BE2C (cell line): ENCODE data around the gene JAK2. TPM values are rescaled to one million over a fixed set of nuclear protein-coding genes. Genes with fewer than 3 reads are reported as not detected.
"Not testable (repeated sequence)": the region's sequence is repeated elsewhere in the genome, so short reads cannot be mapped to it uniquely, and the experiment has no call there.

Experiments
- DNase-seq: peaks from one replicate; pipeline ENCODE4 v3.0.0-alpha.2; 2020
- H3K27me3 ChIP-seq: fragments of 250-450 bp; sonication (Bioruptor Pico); 2 replicates; pipeline ENCODE4 v1.5.1; 2020; ENCODE audit warnings: mild to moderate bottlenecking
- H3K36me3 ChIP-seq: fragments of 250-450 bp; sonication (Bioruptor Pico); 2 replicates; pipeline ENCODE4 v1.5.1; 2020; ENCODE audit warnings: mild to moderate bottlenecking
- H3K4me1 ChIP-seq: fragments of 250-450 bp; sonication (Bioruptor Pico); 2 replicates; pipeline ENCODE4 v1.5.1; 2020
- H3K4me3 ChIP-seq: 2 replicates; pipeline ENCODE4 v1.5.1; 2011; ENCODE audit warnings: low read depth, low read length
- H3K9me3 ChIP-seq: fragments of 250-450 bp; sonication (Bioruptor Pico); 2 replicates; pipeline ENCODE4 v1.5.1; 2020
- CTCF ChIP-seq: IDR thresholded peaks from 2 replicates; pipeline ENCODE4 v1.5.1; 2012; ENCODE audit warnings: mild to moderate bottlenecking, low read depth, low read length
- polyA plus RNA-seq: library from polyadenylated mRNA; unstranded; fragments of >200 nt; gene quantifications from one replicate; pipeline ENCODE4 v1.2.1, GENCODE V29; 2012; ENCODE audit warnings: low read depth, missing spikeins; ENCODE audit not compliant: insufficient read length, insufficient read depth

The JAK2 gene
- polyA plus RNA-seq = 0.22 TPM

GRCh38 chr9:4984621-4985385 lies at the start of gene JAK2:
TSS of gene JAK2 (plus strand) at chr9:4985272. CDS start at chr9:5021988, 36,716 bp downstream.
- no peaks in the 10 kb centered on the region for H3K4me1 ChIP-seq
- H3K4me3 ChIP-seq = peak within 1 kb of the TSS; percentile 76
- peaks cover 10% of the 10 kb centered on the region for H3K27me3 ChIP-seq
- DNase-seq = peak; percentile 92
- no peaks in the 10 kb centered on the region for H3K36me3 ChIP-seq
- peak; percentile 26 for TF ChIP-seq CTCF
- no peaks in the 10 kb centered on the region for H3K9me3 ChIP-seq

DNA sequence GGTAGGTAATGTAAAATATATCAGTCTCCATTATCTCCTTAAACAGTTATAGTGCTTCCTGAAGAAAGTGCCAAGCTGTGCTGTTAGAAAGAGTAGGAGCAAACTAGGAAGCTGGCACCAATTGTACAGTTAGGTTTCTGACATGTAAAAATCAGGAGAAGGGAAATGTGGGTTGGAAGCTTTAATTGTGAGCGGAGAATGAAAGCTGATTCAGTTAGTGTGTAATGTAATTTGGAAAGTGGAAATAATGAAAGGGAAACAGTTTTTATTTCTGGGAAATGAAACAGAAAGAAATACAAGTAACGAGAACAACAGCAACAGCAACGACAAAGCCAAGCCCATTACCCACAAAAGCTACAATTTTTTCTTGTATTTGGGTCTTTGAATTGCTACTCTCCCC lies 48.8 kb upstream of the JAK2 start:
- no peak overlapping the region for H3K4me3 ChIP-seq
- no peaks in the 10 kb centered on the region for H3K9me3 ChIP-seq
- no peaks in the 10 kb centered on the region for H3K36me3 ChIP-seq
- no peak for TF ChIP-seq CTCF
- no peaks in the 10 kb centered on the region for H3K4me1 ChIP-seq
- no peaks in the 10 kb centered on the region for H3K27me3 ChIP-seq
- DNase-seq = no peak

DNA sequence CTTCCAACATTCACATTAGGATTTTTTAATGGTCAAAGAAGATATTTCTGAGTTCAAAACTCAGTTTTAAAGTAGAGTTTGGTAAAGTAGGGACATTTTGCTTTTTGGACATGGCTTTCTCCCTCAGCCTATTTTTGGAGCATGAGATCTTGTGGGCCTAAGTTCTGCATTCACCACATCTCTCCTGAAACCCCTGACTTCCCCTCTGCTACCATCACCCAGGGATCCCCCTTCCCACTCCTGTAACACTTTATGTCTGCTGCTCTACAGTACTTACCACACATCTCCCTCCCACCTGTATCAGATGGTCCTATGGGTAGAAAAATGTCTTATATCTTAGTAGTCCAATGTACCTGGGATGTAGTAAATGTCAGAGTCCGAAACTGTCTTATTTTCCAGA lies 48.2 kb upstream of the JAK2 start:
- Histone ChIP-seq H3K4me3 (no peak overlapping the region), H3K27me3 (no peaks in the 10 kb centered on the region), H3K4me1 (no peaks in the 10 kb centered on the region), H3K36me3 (no peaks in the 10 kb centered on the region), H3K9me3 (no peaks in the 10 kb centered on the region)
- TF ChIP-seq CTCF = no peak
- no peak for DNase-seq

- Histone ChIP-seq H3K36me3 (no peaks in the 10 kb centered on the region), H3K4me3 (no peak overlapping the region), H3K27me3 (no peaks in the 10 kb centered on the region), H3K9me3 (no peaks in the 10 kb centered on the region), H3K4me1 (no peaks in the 10 kb centered on the region)
- DNase-seq = no peak
- no peak for TF ChIP-seq CTCF
These were observed 47.6 kb upstream of the JAK2 start for GRCh38 chr9:4937446-4937845.

DNA sequence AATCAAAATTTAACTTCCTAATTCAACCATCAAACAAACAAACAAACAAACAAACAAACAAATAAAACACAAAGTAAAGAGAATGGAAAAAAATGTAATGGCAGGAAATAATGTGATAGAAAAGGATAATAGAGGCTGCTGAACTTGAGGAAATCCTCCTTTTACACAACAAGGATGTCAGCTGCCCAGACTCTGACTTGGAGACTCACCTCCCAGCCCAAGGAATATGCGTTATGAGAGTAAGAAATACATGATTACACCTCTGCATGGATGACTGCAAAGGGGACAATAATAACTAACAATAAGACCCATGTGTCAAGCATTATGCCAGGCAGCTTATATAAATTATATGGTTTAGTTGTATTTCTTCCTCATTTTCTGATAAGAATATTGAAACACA lies 46.6 kb upstream of the JAK2 start:
- Histone ChIP-seq H3K27me3 (no peaks in the 10 kb centered on the region), H3K4me3 (no peak overlapping the region), H3K4me1 (no peaks in the 10 kb centered on the region), H3K9me3 (no peaks in the 10 kb centered on the region), H3K36me3 (no peaks in the 10 kb centered on the region)
- DNase-seq = no peak
- no peak for TF ChIP-seq CTCF

DNA sequence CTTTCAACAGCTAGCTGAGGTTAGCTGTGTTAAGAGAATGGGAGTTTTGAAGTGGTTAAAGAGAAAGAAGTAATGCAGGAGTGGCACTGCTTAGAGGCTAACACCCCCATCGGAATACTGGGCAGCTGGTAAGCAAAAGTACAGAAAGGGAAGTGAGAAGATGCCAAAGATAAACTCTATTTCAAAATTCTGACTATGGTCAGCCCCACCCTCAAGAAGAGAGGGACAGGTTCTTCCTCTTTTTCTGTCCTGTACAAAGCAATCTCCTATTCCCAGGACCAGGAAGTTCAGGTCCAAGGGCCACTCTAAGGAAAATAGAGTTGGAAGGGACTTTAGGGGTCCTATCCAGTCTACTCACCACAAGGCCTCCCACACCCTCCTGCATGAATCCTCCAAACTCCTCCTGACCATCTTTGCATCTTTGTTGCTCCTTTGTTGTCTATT lies 45.9 kb upstream of the JAK2 start:
- H3K36me3 ChIP-seq = no peaks in the 10 kb centered on the region
- DNase-seq = no peak
- no peaks in the 10 kb centered on the region for H3K4me1 ChIP-seq
- no peaks in the 10 kb centered on the region for H3K9me3 ChIP-seq
- no peaks in the 10 kb centered on the region for H3K27me3 ChIP-seq
- no peak overlapping the region for H3K4me3 ChIP-seq
- no peak for TF ChIP-seq CTCF

GRCh38 chr9:4942042-4942691 lies 42.9 kb upstream of the JAK2 start:
- not testable (repeated sequence) for DNase-seq, H3K4me3 ChIP-seq, H3K4me1 ChIP-seq, H3K27me3 ChIP-seq, H3K36me3 ChIP-seq, H3K9me3 ChIP-seq
